GM18507 (cell line): ENCODE measurements around the gene MYO16.

Experiments used
- DNase-seq: peaks from one replicate; pipeline ENCODE4 v3.0.0; 2011; ENCODE audit warnings: low read depth; ENCODE audit not compliant: insufficient read length; ENCODE audit errors: extremely low spot score
- FAIRE-seq: peaks from 2 replicates; lab custom pipeline; 2011; peaks lifted over from hg19 to GRCh38; lab: Jason Lieb, UNC

The MYO16 gene

DNA sequence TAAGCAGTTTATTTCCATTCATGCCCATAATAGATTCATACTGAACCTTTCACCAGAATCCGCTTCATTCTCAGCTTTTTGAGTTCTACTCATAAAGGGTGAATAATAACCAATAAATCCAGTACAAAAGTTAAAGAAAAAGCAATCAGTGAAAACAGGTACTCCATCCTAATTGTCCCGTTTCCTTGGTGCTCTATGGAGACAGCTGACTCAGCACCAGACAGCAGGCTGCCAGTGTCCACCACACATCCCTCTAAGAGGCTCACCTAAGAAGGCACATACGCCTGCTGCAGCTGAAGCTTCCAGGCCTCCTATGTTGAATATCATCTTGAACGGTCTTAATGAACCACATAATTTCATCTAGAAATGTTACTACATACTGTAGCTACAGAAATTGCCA is 27.3 kb downstream of the MYO16 start:
- DNase-seq (no peak), FAIRE-seq (no peak)

DNA sequence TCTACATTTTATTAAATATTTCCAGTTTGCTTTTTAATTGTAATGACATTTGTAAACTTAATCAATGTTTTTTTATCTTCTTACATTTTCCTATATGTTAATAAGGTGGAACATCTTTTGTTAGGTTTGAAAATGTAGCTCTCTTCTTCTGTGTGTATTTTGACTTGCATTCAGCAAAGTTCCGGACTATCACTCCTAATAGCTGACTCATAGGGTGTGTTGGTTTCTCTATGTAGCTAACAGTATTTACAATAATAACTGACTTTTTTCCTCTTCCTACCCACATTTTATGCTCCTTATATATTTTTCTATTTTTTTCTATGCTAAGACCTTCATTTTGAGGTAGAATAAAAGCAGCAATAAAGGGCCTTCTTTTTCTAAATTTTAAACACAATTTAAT is 28.1 kb downstream of the MYO16 start:
- FAIRE-seq (no peak), DNase-seq (no peak)

DNA sequence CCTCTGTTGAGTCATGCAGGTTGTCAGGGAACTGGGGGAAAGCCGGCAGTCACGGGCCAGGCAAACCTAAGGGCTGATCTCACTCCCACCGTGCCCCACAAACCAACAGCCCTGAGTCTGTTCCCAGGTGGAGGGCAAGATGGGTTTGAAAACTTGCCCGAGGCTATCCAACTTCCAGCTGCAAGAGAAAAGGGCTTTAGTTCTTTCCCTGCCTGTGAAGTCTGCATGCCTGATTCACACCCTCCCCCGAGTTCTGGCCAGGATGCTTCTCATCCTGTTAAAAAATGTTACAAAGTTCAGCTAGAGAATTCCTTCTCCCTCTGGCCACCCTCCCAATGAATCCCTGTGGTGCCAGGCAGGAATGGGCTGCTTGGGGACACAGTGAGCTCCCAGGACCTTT is 33.1 kb downstream of the MYO16 start:
- DNase-seq (no peak), FAIRE-seq (no peak)

DNA sequence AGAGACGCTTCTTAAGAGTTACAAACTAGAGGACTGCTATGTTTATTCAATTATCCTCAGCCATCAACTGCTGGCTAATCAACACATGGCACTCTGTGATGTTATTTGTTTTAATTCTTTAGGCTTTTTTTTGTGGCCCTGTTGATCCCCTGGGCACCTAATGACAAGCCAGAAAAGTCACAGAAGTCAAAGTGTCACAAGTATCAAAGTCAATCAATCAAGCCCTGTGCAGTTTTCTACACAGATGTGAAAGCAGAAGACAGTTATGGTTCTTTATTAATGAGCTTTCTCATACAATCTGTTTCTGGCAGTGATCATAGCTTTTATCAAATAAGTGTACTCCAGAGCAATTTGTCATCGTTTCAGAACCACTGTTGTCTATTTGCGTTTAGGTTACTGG is 34.3 kb downstream of the MYO16 start:
- DNase-seq = no peak
- no peak for FAIRE-seq

DNA sequence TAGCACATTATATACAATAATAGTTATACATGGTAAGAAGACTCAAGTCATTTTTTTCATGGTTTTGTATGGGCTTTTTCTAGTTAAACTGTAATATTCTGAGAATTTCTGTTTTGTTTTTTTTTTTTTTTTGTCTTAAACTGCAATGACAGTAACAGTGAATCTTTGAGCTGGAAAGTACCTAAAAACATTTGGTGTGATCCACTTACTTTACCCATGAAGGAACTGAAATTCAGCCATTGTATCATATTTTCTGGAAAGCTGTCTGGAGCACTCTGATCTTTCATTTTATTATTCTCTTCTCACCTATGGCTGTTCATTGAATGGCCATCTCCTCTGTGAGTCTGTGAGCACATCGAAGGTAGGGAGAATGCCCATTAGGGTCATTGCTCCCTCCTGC is 37.8 kb downstream of the MYO16 start:
- no peak for FAIRE-seq
- DNase-seq = no peak

DNA sequence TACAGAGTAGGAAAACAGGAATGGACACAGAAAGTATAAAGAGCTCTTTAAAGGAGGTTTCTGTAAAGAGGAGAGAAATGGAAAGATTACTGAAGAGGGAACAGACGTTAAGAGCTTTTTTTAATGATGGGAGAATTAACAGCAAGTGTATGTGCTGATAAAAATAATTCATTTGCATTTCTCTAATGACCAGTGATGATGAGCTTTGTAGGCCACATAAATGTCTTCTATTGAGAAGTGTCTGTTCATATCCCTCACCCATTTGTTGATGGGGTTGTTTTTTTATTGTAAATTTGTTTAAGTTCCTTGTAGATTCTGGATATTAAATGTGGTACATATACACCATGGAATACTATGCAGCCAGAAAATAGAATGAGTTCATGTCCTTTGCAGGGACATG is 40.0 kb downstream of the MYO16 start:
- FAIRE-seq = no peak
- no peak for DNase-seq

DNA sequence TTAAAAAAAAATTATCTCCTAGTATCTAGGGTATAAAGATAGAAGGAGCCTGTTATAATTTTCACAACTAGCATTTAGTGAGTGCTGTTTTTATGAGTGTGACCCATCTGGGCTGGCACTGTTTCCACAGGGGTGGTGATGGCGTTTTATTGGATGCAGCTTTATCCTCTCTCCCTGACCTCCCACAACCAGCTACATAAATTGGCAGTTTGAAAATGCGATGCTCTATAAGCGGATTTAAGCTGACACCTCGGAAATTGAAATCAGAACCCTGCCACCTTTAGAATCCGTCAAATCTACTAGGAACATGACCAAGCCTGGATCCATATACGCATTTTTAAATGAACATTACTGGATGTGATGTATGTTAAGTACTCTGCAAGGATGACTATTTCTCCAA is 44.9 kb downstream of the MYO16 start:
- DNase-seq = no peak
- FAIRE-seq = no peak

DNA sequence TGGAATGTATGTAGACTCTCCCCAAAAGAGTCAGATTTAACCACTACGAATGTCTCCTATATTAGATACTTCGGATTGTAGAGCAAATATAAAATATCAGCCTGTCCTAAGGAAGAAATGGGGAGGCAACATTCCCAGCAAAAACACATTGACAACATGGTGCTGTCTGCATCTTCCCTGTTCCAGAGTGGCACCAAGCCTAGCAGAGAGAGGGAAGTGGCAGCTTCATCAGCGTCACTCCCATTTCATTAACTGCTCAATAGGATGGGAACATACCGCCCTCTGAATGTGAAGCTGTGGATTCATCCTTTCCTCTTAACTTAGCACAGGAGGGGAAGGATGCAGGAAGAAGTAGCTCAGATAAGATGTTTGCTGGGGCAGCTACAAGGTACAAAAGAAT is 45.4 kb downstream of the MYO16 start:
- DNase-seq = no peak
- no peak for FAIRE-seq

DNA sequence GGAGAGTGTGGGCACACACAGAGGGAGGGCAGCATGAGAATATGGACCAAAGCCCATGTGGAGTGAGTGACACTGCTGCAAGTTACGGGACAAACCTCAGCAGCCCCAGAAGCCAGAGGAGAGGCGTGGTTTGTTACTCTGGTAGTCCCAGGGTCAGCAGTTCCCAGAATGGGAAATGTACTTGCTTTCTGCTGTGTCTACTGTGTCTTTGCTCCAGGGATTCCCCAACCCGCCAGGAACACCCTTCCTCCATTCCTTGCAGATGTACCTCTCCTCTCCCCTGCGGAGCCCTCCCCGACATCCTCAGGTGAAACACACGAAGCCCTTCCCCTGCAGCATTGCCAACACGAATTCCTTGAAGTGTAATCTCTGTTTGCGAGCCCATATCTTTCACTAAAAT is 47.2 kb downstream of the MYO16 start:
- FAIRE-seq = no peak

DNA sequence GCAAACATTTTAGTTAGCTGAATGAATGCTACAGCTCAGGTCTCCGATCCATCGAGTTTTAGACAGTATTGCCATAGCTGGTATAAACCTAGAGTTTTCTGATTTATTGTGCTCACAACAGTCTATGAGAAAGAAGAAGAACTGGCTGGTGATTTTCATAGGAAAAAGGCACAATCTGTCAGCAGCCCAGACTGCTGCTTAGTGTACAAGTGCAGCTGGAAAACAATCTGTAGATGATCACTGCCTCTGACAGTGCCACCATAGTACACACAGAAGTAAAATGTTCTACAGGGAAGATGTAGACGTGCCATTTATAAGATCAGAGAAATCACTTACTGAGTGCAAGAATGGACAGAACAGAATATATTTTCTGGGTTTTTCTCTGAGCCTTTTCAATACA is 48.4 kb downstream of the MYO16 start:
- FAIRE-seq (no peak), DNase-seq (no peak)

More for the DNA sequence above, 47.2 kb downstream of the MYO16 start:
- DNase-seq = no peak

DNA sequence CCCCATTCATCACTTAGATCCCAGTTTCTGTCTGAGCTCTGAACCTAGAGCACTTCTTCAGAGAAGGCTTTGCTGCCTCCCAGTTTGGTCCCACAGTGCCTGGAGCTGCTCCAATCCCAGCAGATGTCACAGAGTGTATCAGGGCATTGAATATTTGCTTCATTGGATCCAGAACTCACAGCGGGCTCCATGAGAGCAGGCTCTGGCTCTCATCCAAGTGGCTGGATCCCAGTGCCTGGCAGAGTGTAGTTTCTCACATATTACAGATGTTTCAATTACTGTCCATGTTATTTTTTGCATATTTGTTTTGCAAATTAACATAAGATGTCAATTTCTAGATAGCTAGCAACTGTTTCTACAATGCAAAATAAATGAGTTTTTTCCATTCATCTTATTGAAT is 50.6 kb downstream of the MYO16 start:
- no peak for FAIRE-seq
- DNase-seq = no peak

DNA sequence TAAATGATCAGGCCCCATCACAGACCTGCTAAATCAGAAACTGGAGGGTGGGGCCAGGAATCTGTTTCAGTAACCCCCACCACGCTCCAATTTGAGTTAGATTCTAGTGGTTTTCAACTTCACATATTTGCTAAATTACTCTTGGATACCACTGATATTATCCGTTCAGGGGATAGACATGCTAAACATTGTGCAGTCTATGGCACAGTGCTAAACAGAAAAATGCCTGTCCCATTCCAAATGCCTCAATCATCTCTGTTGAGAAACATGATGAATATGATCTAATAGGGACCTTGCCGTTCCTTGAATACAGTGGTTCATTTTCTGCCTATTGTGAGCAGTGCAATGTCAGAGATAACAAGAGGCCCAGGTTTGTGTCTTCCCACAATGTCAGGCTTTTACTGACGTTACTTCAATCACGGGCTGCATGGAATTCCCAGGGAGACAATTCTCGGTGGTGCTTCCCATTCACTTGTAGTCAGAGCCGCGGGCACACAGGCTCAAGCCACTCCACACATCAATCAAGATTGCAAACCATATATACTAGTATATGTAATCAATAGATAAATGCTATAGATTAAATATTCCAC is 52.7 kb downstream of the MYO16 start:
- DNase-seq (no peak), FAIRE-seq (no peak)

DNA sequence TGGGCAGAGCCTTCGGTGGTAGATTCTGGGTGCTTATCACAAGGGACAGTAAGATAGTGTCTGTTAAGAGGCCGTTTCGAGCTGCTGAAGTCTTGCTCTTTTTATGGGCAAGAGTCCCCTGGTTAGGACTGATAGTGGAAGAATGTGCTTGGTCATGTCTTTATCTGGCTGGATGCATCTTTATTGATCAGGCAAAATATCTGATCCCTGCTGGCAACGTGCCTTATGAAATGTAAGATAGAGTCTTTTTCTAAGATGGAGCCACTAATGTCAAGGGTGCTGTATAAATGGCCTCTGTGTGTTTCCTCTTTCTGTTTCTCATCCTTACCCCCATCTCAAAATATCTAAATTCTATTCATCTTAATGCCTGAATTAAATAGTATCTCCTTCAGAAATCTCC is 53.3 kb downstream of the MYO16 start:
- FAIRE-seq = no peak
- no peak for DNase-seq

DNA sequence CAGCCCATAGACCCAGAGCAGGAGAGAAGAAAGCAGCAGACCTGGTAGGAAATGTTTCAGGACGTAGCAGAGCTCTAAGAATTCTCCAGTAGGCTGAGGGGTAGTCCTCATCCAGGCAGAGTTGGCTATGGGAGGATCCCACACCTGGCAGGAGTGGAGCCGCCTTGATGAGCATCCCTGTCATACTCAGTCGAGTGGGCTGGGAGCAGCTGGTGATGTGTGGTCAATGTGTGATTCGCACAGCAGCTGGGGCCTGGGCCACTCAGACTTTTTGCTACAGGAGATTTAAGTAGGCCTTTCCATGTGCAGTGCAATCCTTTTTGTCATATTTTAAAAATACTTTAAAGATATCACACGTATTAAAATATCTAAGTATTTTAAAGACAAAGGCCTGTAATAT is 56.6 kb downstream of the MYO16 start:
- FAIRE-seq (no peak), DNase-seq (no peak)

DNA sequence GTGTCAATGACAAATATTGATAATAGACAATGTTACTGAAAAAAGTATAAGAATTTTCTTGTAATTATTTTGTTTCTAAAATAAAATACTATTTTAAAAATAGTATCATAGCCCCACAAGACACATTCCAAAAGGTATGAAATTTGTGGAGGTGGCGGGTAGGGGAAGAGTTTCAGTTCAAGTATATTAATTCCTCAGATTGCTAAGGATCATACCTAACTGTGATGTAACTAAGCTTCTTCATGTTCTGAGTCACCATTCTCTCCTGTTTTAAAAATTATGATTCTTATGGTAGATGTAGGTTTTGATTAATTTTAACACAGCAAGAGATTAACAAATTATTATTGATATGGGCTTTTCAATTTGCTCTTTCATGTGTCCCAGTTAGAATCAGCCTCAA is 61.3 kb downstream of the MYO16 start:
- no peak for DNase-seq
- no peak for FAIRE-seq

DNA sequence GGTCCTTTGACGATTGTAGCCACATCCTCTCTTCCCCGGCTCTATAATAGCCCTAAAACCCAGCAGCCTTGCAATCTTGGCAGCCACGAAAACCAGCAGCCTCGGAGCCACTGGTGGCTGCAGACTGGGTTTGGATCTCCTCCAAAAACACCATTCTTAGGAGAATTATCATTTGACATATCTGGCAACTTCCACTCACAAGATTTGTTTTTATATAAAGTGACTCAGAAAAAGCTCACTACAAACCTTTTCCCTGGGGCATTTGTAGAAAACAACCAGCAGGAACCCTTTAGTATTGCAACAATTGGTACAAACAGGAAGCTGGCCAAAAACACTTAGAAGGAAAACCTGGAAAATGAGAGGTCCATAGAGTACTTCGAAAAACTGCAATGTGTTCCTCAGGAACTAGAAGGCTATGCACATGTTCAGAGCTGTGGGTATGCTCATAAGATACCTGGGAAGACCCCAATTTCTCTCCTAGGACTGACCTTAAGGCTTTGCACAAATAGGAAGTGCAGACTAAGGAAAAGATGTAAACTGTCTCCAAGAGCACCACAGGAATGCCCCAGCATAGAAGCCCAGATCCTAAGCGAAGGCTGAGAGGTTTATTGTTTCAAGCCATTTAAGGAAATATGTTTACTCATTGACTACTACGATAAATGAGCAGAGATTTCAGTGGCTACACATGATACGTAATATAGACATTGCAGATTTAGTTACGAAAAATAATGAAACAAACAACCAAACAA is 71.2 kb downstream of the MYO16 start:
- DNase-seq (no peak), FAIRE-seq (no peak)

DNA sequence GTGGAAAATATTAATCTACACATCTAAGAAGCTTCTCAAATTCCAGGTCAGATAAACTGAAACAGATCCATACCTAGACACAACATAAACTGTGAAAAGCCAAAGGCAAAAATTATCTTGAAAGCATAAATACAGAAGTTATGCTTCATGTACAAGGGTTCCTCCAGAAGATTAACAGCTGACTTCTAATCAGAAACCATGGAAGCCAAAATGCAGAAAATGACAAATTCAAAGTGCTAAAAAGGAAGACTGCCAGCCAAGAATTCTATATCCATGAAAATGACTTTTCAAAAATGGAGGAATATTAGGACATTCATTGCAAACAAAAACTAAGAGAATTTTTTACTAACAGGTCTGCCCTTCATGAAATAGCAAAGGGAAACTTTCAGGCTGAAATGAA is 72.8 kb downstream of the MYO16 start:
- FAIRE-seq = no peak
- no peak for DNase-seq

DNA sequence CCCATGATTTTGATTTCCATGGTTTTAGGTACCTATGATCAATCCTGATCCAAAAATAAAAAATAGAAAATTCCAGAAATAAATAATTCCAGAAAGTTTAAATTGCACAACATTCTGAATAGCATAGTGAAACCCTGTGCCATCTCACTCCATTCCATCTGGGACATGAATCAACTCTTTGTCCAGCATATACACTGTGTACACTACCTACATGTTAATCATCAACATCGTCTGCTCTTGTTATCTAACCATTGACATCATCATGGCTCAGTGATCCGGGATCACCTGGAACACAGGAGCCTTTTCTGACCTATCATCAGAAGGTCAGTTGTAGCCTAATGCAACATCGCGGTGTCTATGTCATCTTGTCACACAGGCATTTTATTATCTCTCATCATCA is 75.6 kb downstream of the MYO16 start:
- no peak for FAIRE-seq
- no peak for DNase-seq

DNA sequence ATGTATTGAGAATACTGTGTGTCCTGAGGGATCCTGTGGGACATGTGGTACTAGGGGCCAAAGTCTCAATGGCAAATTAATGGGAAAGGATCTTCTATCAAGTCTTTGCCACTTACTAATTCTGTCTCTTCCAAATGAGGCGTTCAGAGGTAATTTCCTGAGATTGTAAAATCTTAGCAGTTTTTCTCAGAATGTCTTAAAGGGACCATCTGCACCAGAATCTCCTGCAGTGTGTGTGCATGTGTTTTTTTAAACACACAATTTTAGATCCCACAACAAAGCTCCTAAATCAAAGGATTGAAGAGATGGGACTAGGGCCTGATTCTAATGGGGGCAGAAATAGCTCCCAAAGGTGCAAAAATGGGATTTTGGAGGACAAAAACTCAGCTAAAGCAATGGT is 78.2 kb downstream of the MYO16 start:
- DNase-seq (no peak), FAIRE-seq (no peak)

DNA sequence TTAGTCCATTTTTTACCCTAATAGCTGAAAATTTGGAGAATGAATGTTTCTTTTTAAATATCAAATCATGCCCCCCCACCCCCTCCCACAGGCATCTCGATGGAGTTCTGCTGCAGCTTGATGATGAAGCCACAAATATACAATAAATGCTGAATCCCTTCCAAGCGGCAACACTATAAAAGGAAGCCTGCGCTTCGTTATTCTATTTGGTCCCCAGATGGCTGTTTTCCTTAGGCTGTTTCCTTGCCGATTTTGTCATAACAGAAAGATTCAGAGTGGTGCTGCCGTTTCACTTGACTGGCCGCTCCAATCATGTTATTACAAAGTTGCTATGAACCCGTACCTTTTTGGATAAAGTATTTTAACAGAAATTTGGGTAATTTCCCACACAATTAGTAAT is 79.5 kb downstream of the MYO16 start:
- DNase-seq = no peak
- no peak for FAIRE-seq

DNA sequence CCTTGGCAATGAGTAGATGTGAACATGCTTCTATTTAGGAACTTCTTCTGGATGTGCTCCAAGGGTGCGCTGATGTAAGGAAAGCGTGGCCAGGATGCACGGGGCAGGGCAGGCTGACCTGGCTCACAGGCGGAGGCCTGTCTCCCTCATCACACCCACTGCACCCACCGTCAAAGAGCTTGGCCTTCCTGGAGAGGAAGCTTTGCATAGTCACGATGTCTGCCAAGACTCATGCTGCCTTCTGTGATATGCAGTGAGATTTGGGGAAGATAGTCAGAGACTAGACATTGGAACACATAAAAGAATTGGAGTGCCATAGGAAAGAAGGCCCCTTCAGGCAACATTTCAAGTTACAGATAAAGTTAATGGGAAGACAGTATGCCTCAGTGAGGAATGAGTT is 82.0 kb downstream of the MYO16 start:
- no peak for FAIRE-seq

DNA sequence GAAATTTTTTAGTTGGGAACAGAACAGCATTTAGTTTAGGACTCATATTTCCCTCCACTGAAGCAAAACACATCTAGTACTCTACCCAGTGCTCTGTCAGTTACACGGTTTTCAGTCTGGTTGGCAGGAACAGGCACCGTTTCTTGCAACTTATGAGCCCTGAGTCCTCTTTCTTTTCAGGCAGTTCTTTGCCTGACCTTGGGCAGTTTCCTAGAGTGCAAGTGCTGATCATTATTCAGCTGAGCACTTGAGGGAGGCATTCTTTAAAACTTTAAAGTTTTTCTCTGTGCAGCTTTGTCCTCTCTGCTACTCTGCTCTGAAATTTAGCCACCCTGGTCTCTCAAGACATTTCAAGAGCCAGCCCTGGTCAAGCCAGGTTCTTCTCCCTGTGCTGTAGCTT is 96.1 kb downstream of the MYO16 start:
- no peak for FAIRE-seq
- no peak for DNase-seq

More for the DNA sequence above, 82.0 kb downstream of the MYO16 start:
- no peak for DNase-seq
